ENCODE measurements around the gene HOOK2.

DNA sequence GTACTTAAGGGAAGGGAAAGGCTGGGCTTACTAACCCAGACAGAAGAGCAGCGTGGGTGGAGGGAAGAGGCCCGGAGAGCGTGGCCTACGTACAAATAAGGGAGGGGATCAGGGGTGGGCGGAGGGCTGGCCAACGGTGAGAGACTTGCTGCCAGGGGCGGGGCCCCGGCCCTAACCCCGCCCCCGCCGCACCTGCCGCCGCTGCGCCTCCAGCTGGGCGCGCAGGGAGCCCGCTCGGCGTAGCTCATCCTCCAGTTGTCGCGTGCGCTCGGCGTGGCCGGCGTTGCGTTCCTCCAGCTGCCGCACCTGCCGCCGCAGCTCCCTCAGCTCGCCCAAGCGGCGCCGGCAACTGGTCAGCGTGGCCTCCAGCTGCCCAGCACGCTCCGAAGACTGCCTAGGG lies 5.7 kb downstream of the HOOK2 start:
- TF ChIP-seq, protein P1, sequence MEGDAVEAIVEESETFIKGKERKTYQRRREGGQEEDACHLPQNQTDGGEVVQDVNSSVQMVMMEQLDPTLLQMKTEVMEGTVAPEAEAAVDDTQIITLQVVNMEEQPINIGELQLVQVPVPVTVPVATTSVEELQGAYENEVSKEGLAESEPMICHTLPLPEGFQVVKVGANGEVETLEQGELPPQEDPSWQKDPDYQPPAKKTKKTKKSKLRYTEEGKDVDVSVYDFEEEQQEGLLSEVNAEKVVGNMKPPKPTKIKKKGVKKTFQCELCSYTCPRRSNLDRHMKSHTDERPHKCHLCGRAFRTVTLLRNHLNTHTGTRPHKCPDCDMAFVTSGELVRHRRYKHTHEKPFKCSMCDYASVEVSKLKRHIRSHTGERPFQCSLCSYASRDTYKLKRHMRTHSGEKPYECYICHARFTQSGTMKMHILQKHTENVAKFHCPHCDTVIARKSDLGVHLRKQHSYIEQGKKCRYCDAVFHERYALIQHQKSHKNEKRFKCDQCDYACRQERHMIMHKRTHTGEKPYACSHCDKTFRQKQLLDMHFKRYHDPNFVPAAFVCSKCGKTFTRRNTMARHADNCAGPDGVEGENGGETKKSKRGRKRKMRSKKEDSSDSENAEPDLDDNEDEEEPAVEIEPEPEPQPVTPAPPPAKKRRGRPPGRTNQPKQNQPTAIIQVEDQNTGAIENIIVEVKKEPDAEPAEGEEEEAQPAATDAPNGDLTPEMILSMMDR (IDR thresholded peaks at IDR 0.05; ENCODE audit: poor library complexity, severe bottlenecking), result no peak
- TF ChIP-seq EP300 (conservative IDR thresholded peaks at IDR 0.05; ENCODE audit: poor library complexity, severe bottlenecking) (no peak), POLR2AphosphoS5 (IDR thresholded peaks at IDR 0.05) (no peak), EZH2 (IDR thresholded peaks at IDR 0.05; ENCODE audit: borderline replicate concordance, insufficient read depth, low read length, poor library complexity, severe bottlenecking) (no peak), RAD21 (conservative IDR thresholded peaks at IDR 0.05) (no peak), MXI1 (conservative IDR thresholded peaks at IDR 0.05; ENCODE audit: poor library complexity, severe bottlenecking) (no peak)
- TF ChIP-seq, protein P2, sequence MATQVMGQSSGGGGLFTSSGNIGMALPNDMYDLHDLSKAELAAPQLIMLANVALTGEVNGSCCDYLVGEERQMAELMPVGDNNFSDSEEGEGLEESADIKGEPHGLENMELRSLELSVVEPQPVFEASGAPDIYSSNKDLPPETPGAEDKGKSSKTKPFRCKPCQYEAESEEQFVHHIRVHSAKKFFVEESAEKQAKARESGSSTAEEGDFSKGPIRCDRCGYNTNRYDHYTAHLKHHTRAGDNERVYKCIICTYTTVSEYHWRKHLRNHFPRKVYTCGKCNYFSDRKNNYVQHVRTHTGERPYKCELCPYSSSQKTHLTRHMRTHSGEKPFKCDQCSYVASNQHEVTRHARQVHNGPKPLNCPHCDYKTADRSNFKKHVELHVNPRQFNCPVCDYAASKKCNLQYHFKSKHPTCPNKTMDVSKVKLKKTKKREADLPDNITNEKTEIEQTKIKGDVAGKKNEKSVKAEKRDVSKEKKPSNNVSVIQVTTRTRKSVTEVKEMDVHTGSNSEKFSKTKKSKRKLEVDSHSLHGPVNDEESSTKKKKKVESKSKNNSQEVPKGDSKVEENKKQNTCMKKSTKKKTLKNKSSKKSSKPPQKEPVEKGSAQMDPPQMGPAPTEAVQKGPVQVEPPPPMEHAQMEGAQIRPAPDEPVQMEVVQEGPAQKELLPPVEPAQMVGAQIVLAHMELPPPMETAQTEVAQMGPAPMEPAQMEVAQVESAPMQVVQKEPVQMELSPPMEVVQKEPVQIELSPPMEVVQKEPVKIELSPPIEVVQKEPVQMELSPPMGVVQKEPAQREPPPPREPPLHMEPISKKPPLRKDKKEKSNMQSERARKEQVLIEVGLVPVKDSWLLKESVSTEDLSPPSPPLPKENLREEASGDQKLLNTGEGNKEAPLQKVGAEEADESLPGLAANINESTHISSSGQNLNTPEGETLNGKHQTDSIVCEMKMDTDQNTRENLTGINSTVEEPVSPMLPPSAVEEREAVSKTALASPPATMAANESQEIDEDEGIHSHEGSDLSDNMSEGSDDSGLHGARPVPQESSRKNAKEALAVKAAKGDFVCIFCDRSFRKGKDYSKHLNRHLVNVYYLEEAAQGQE (IDR thresholded peaks at IDR 0.05; ENCODE audit: borderline replicate concordance), result no peak

Measured in neural cell (in vitro differentiated cells).